ENCODE data around the gene LARGE1.

LARGE1 gene

GRCh38 chr22:33520904-33521780, 399.1 kb downstream of the LARGE1 start:
- in situ Hi-C loops (cut with HindIII; ENCODE audit: low sequenced_read_pairs), result no loop called here
- no peak for DNase-seq (ENCODE audit: low read depth, low spot score)
- H3K4me3 ChIP-seq (ENCODE audit: low read depth, low read length), result no peak overlapping the region
- TF ChIP-seq CTCF (IDR thresholded peaks at IDR 0.05; ENCODE audit: low read depth, low read length), result no peak

- H3K4me3 ChIP-seq (ENCODE audit: low read depth, low read length), result no peak overlapping the region
- in situ Hi-C loops (cut with HindIII; ENCODE audit: low sequenced_read_pairs), result no loop called here
- no peak for DNase-seq (ENCODE audit: low read depth, low spot score)
- no peak for TF ChIP-seq CTCF (IDR thresholded peaks at IDR 0.05; ENCODE audit: low read depth, low read length)
Observed at GRCh38 chr22:33519974-33520903, 400.0 kb downstream of the LARGE1 start.

GRCh38 chr22:33519071-33519973, 401.0 kb downstream of the LARGE1 start:
- in situ Hi-C loops (cut with HindIII; ENCODE audit: low sequenced_read_pairs), result no loop called here
- peak; percentile 39 for TF ChIP-seq CTCF (IDR thresholded peaks at IDR 0.05; ENCODE audit: low read depth, low read length)
- H3K4me3 ChIP-seq (ENCODE audit: low read depth, low read length), result no peak overlapping the region
- DNase-seq (ENCODE audit: low read depth, low spot score), result peak; percentile 46

- DNase-seq (ENCODE audit: low read depth, low spot score), result no peak
- in situ Hi-C loops (cut with HindIII; ENCODE audit: low sequenced_read_pairs), result no loop called here
- TF ChIP-seq CTCF (IDR thresholded peaks at IDR 0.05; ENCODE audit: low read depth, low read length), result no peak
- H3K4me3 ChIP-seq (ENCODE audit: low read depth, low read length), result no peak overlapping the region
Observed at GRCh38 chr22:33518405-33518804, 401.9 kb downstream of the LARGE1 start.

GRCh38 chr22:33515795-33516194, 404.5 kb downstream of the LARGE1 start:
- in situ Hi-C loops (cut with HindIII; ENCODE audit: low sequenced_read_pairs), result no loop called here
- no peak overlapping the region for H3K4me3 ChIP-seq (ENCODE audit: low read depth, low read length)
- no peak for TF ChIP-seq CTCF (IDR thresholded peaks at IDR 0.05; ENCODE audit: low read depth, low read length)
- DNase-seq (ENCODE audit: low read depth, low spot score), result no peak

Data from astrocyte of the spinal cord (primary cell).